KMS-11 (cell line): ENCODE results near the gene DGKB.
"Not testable (repeated sequence)": the region's sequence is repeated elsewhere in the genome, so short reads cannot be mapped to it uniquely, and the experiment has no call there.

Experiments
- H2AFZ ChIP-seq: fragments of 200-600 bp; sonication (generic); 2 replicates; pipeline ENCODE4 v1.6.1; 2016; ENCODE audit warnings: antibody characterized with exemption, mixed run types, low read depth
- H3K27ac ChIP-seq: fragments of 200-600 bp; sonication (generic); 2 replicates; pipeline ENCODE4 v1.6.1; 2016; ENCODE audit warnings: mild to moderate bottlenecking, mixed run types
- H3K27me3 ChIP-seq: fragments of 200-600 bp; sonication (generic); 2 replicates; pipeline ENCODE4 v1.6.1; 2017; ENCODE audit warnings: mild to moderate bottlenecking, low read depth, mixed run types, moderate library complexity; ENCODE audit not compliant: insufficient read depth
- H3K36me3 ChIP-seq: fragments of 200-600 bp; sonication (generic); 2 replicates; pipeline ENCODE4 v1.6.1; 2017; ENCODE audit warnings: mild to moderate bottlenecking, mixed run types; ENCODE audit not compliant: insufficient read depth
- H3K4me1 ChIP-seq: fragments of 200-600 bp; sonication (generic); 2 replicates; pipeline ENCODE4 v1.6.1; 2016; ENCODE audit warnings: mild to moderate bottlenecking, low read depth, mixed run types; ENCODE audit not compliant: poor library complexity, severe bottlenecking
- H3K4me2 ChIP-seq: fragments of 200-600 bp; sonication (generic); 2 replicates; pipeline ENCODE4 v1.7.0; 2016; ENCODE audit warnings: mild to moderate bottlenecking, mixed run types
- H3K4me3 ChIP-seq: fragments of 200-600 bp; sonication (generic); IDR thresholded peaks from 2 replicates; pipeline ENCODE4 v1.6.1; 2017; ENCODE audit warnings: low read depth, low read length, mixed read lengths; ENCODE audit not compliant: insufficient read depth
- H3K79me2 ChIP-seq: fragments of 200-600 bp; sonication (generic); 2 replicates; pipeline ENCODE4 v1.6.1; 2016; ENCODE audit warnings: low read depth, mixed run types; ENCODE audit not compliant: insufficient read depth
- H3K9ac ChIP-seq: fragments of 200-600 bp; sonication (generic); 2 replicates; pipeline ENCODE4 v1.6.1; 2016; ENCODE audit warnings: mild to moderate bottlenecking, mixed run types
- H4K20me1 ChIP-seq: fragments of 200-600 bp; sonication (generic); 2 replicates; pipeline ENCODE4 v1.6.1; 2016; ENCODE audit warnings: mild to moderate bottlenecking, mixed run types; ENCODE audit not compliant: insufficient read depth
- TF ChIP-seq, protein P1 (sequence below): fragments of 200-600 bp; sonication (generic); conservative IDR thresholded peaks from 2 replicates; pipeline ENCODE4 v1.6.1; 2017; ENCODE audit warnings: low read depth, mild to moderate bottlenecking, antibody characterized with exemption, low read length, moderate library complexity, mixed read lengths

The DGKB gene

DNA sequence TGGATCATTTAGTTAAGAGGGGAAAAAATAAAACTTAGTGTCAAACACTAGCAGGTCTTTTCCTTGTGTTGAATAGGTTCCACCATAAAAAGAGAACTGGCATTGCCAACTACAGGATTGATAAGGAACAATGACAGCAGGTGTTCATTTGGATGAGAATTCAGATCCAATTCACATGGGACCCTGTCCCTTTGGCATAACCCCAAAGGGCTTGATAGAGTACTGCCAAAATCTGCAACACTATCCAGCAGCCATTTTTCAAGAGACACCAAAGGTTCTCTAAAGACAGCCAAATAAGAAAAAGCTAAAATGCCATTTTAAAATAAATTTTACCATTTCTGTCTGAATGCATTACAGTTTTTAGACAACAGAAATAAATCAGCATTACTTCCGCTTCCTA, 422.3 kb downstream of the DGKB start:
- H2AFZ ChIP-seq, result no peak overlapping the region
- no peak overlapping the region for H3K4me3 ChIP-seq
- H3K4me2 ChIP-seq, result no peak overlapping the region
- H3K27me3 ChIP-seq, result no peaks in the 10 kb centered on the region
- H3K9ac ChIP-seq, result no peak overlapping the region
- no peak overlapping the region for H3K27ac ChIP-seq
- TF ChIP-seq, protein P1, sequence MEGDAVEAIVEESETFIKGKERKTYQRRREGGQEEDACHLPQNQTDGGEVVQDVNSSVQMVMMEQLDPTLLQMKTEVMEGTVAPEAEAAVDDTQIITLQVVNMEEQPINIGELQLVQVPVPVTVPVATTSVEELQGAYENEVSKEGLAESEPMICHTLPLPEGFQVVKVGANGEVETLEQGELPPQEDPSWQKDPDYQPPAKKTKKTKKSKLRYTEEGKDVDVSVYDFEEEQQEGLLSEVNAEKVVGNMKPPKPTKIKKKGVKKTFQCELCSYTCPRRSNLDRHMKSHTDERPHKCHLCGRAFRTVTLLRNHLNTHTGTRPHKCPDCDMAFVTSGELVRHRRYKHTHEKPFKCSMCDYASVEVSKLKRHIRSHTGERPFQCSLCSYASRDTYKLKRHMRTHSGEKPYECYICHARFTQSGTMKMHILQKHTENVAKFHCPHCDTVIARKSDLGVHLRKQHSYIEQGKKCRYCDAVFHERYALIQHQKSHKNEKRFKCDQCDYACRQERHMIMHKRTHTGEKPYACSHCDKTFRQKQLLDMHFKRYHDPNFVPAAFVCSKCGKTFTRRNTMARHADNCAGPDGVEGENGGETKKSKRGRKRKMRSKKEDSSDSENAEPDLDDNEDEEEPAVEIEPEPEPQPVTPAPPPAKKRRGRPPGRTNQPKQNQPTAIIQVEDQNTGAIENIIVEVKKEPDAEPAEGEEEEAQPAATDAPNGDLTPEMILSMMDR, result no peak
- no peaks in the 10 kb centered on the region for H3K79me2 ChIP-seq
- H3K4me1 ChIP-seq, result no peaks in the 10 kb centered on the region
- H3K36me3 ChIP-seq, result no peaks in the 10 kb centered on the region
- no peaks in the 10 kb centered on the region for H4K20me1 ChIP-seq

DNA sequence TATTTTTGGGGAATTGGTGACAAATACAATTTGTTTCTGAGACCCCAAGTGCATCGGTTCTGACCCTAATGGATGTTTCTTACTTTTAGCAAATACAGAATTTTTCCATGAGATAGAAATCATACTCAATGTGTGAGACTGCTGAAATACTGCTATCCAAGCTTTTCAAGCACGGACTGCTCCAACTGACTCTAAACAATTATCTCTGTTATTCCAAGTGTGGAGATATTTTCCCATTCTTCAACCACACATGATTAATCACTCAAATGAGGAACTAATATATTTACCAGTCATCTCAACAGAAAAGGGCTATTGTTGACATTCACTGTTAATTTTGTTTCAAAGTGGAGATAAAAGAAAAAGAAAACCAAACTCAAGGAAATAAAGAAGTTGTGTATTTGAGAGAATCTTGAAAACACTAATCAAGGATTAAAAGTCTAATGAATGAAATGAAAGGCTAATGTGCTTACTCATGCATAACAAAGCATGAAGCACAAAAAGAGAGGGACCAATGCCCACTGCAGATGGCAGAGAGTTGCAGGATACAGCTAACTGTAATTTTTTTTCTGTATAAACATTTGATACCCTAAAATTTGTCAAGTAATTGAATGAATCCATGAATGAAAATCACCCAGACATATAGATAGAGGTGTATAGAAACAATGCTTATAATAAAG, 423.6 kb downstream of the DGKB start:
- TF ChIP-seq, protein P1, result no peak
- Histone ChIP-seq H2AFZ (no peak overlapping the region), H3K36me3 (no peaks in the 10 kb centered on the region), H3K27ac (no peak overlapping the region), H3K79me2 (no peaks in the 10 kb centered on the region), H3K4me1 (no peaks in the 10 kb centered on the region), H3K9ac (no peak overlapping the region), H3K4me2 (no peak overlapping the region), H4K20me1 (no peaks in the 10 kb centered on the region), H3K27me3 (no peaks in the 10 kb centered on the region), H3K4me3 (no peak overlapping the region)

- H3K27me3 ChIP-seq, H3K36me3 ChIP-seq, H3K79me2 ChIP-seq, H4K20me1 ChIP-seq, H3K9ac ChIP-seq, H3K4me3 ChIP-seq, H3K4me2 ChIP-seq, H3K27ac ChIP-seq, H2AFZ ChIP-seq, H3K4me1 ChIP-seq: not testable (repeated sequence)
These were observed 440.8 kb downstream of the DGKB start for GRCh38 chr7:14461716-14462115.

- not testable (repeated sequence) for H2AFZ ChIP-seq, H3K79me2 ChIP-seq, H4K20me1 ChIP-seq, H3K4me2 ChIP-seq, H3K27ac ChIP-seq, H3K9ac ChIP-seq, H3K27me3 ChIP-seq, H3K4me1 ChIP-seq, H3K4me3 ChIP-seq, H3K36me3 ChIP-seq
These were observed 443.7 kb downstream of the DGKB start for GRCh38 chr7:14458846-14459245.

DNA sequence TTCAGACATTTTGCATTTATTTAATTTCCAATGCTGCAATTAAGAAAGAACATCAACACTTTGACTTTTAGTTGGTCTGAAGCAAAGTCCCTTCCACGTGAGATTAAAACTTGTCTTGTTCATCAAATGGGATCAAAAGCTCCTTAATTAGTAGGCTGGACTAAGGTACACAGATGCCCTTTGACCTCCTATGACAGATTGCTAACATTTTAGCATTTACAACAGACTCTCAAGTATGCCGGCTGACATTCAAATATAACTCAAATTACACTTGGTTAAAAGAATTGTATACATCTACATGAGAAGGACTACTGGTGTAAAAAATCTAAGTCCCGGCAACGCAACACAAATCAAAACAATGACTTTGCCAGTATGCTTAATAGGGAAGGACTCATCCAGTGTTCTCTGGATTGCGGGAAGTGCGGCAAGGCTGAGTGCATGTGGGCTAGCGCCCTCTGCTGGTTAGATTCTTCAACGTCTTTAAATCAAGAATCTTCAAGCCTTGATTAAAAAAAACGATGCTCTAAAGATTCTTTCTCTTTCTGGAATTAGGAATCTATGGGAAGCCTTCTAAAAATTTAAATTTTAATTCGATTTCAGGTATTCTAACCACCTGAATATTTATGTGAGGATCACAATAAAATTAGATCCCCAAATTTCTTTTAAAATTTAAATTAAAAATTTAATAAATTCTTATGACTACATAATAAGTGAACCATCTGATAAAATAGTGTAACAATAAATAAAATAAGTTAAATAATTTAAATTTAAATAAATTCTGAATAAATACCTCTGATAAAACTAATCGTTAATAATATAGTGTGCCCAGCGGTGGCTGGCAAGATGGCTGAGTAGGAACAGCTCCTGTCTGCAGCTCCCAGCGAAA, 444.7 kb downstream of the DGKB start:
- H4K20me1 ChIP-seq, result no peaks in the 10 kb centered on the region
- no peaks in the 10 kb centered on the region for H3K79me2 ChIP-seq
- H3K9ac ChIP-seq, result no peak overlapping the region
- peak overlapping the region; percentile 20; the same call in 1 of the 2 replicates for H2AFZ ChIP-seq
- no peak overlapping the region for H3K4me3 ChIP-seq
- H3K27ac ChIP-seq, result no peak overlapping the region
- H3K4me1 ChIP-seq, result no peaks in the 10 kb centered on the region
- peak overlapping the region; percentile 19 for H3K4me2 ChIP-seq
- H3K36me3 ChIP-seq, result no peaks in the 10 kb centered on the region
- H3K27me3 ChIP-seq, result no peaks in the 10 kb centered on the region
- TF ChIP-seq, protein P1, result peak; percentile 96
